Breast epithelium (tissue), 4 donors: ENCODE data around the gene GLI3. TPM values are rescaled to one million over a fixed set of nuclear protein-coding genes. Genes with fewer than 3 reads are reported as not detected.
A peak's percentile ranks its signal among the peaks of the same experiment; 100 is the strongest.

Experiments
- DNase-seq, 2 donors: peaks; one replicate each; pipeline ENCODE4 v3.0.0-alpha.2; 2019; ENCODE audit warnings: low spot score in 2 of 2
- H3K27ac ChIP-seq, 2 donors: fragments of 200-600 bp; sonication (generic) in 1 of 2; one replicate each; pipeline ENCODE4 v1.5.1; 2016 to 2019; ENCODE audit warnings: mild to moderate bottlenecking in 1 of 2
- H3K27me3 ChIP-seq, 2 donors: fragments of 200-600 bp; sonication (generic) in 1 of 2; one replicate each; pipeline versions ENCODE4 v1.5.1 to v1.6.0; 2017 to 2019; ENCODE audit warnings: control low read depth in 1 of 2, mild to moderate bottlenecking in 1 of 2
- H3K36me3 ChIP-seq: fragments of 200-600 bp; one replicate; pipeline ENCODE4 v1.5.1; 2019
- H3K4me1 ChIP-seq, 2 donors: fragments of 200-600 bp; sonication (generic); one replicate each; pipeline ENCODE4 v1.5.1; 2016 to 2019; ENCODE audit warnings: control low read depth in 1 of 2
- H3K4me3 ChIP-seq, 3 donors: fragments of 200-600 bp; sonication (generic); 1 replicate in 2 of 3; 2 replicates in 1 of 3; pipeline ENCODE4 v1.5.1; 2016 to 2019; ENCODE audit warnings: mild to moderate bottlenecking in 3 of 3, moderate library complexity in 2 of 3
- H3K9me3 ChIP-seq, 2 donors: fragments of 200-600 bp; sonication (generic) in 1 of 2; one replicate each; pipeline ENCODE4 v1.5.1; 2016 to 2019; ENCODE audit warnings: control low read depth in 1 of 2
- CTCF ChIP-seq, 3 donors: fragments of 450-650 bp; IDR thresholded peaks; one replicate each; pipeline ENCODE4 v1.5.1; 2016 to 2017; ENCODE audit warnings: antibody characterized with exemption in 3 of 3, mild to moderate bottlenecking in 3 of 3, moderate library complexity in 3 of 3
- POLR2A ChIP-seq: fragments of 450-650 bp; IDR thresholded peaks from one replicate; pipeline ENCODE4 v1.6.1; 2016; ENCODE audit warnings: antibody characterized with exemption, mild to moderate bottlenecking, moderate library complexity
- POLR2AphosphoS5 ChIP-seq, 3 donors: sonication (generic); formaldehyde crosslinking; IDR thresholded peaks; one replicate each; pipeline ENCODE4 v1.6.1; 2017; ENCODE audit warnings: antibody characterized with exemption in 3 of 3
- intact Hi-C: fragments of 100-400 bp; cut with DNase I; formaldehyde crosslinking; loops from one replicate; pipeline ENCODE4 v1.15.1; 2023; ENCODE audit warnings: low total_unique reads
- total RNA-seq, 3 donors: library from RNA; depleted of rRNA; stranded (reverse); fragments of >200 nt; gene quantifications; one replicate each; pipeline ENCODE4 v1.1.0, GENCODE V29; 2016

The GLI3 gene
- total RNA-seq, 3 donors from 2014 or later: 10.2 to 29.9 (median 22.6) TPM

- Histone ChIP-seq H3K27ac (no peak overlapping the region), H3K4me1 (no peaks in the 10 kb centered on the region), H3K9me3 (no peaks in the 10 kb centered on the region), H3K27me3 (no peaks in the 10 kb centered on the region), H3K4me3 (no peak overlapping the region), H3K36me3 (no peaks in the 10 kb centered on the region)
- DNase-seq: no peak
- intact Hi-C loops: no loop called here
- TF ChIP-seq POLR2A: no peak
- TF ChIP-seq POLR2AphosphoS5 (IDR thresholded peaks at IDR 0.05): no peak
- TF ChIP-seq CTCF (IDR thresholded peaks at IDR 0.05): no peak
These were observed 36.0 kb upstream of the GLI3 start for GRCh38 chr7:42272793-42273665.

DNA sequence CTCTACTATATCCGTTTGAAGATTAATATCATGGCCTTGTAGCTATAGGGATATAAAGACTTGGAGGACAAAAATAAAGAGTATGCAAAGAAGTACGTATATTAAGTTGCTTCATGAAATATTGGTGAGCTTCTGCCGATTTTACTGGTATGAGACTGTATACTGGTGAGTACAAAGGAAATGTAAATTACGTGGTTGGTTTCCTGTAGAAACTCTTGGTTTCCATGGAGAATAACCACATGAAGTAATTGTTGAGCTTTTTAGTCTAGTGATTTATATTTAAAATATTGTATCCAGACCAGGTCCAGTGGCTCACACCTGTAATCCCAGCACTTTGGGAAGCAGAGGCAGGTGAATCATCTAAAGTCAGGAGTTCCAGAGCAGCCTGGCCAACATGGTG lies 32.2 kb upstream of the GLI3 start:
- H3K36me3 ChIP-seq: no peaks in the 10 kb centered on the region
- TF ChIP-seq POLR2AphosphoS5 (IDR thresholded peaks at IDR 0.05) (no peak), CTCF (IDR thresholded peaks at IDR 0.05) (no peak), POLR2A (no peak)
- no peaks in the 10 kb centered on the region for H3K4me1 ChIP-seq

DNA sequence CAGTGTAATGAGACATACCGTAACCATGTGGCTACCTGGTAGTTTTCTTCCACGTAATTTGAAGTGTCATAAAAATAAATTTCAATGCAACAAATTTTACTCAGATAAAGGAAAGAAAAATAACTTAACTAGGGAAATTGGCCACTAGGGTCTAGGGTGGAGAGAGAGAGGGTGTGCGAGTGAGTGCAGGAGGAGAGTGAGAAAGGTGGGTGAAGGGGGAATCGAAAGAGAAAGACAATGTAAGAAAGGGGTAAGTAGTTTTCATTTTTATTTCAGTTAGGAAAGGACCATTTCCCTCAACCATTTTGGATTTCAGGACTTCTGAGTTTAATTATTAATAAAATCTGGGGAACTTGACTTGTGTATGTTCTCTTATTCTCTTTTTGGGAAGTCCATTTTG lies 27.7 kb upstream of the GLI3 start:
- no peaks in the 10 kb centered on the region for H3K9me3 ChIP-seq
- no peaks in the 10 kb centered on the region for H3K4me1 ChIP-seq
- no peak overlapping the region for H3K4me3 ChIP-seq
- intact Hi-C loops: no loop called here
- H3K36me3 ChIP-seq: no peaks in the 10 kb centered on the region
- no peak overlapping the region for H3K27ac ChIP-seq
- TF ChIP-seq POLR2AphosphoS5 (IDR thresholded peaks at IDR 0.05) (no peak), POLR2A (no peak), CTCF (IDR thresholded peaks at IDR 0.05) (no peak)
- H3K27me3 ChIP-seq: no peaks in the 10 kb centered on the region
- DNase-seq: no peak

More for the DNA sequence above, 32.2 kb upstream of the GLI3 start:
- H3K4me3 ChIP-seq: no peak overlapping the region
- no peak for DNase-seq
- H3K27me3 ChIP-seq: no peaks in the 10 kb centered on the region
- H3K27ac ChIP-seq: no peak overlapping the region
- intact Hi-C loops: no loop called here
- H3K9me3 ChIP-seq: no peaks in the 10 kb centered on the region

GRCh38 chr7:42263971-42264370 lies 27.0 kb upstream of the GLI3 start:
- intact Hi-C loops: no loop called here
- H3K36me3 ChIP-seq: no peaks in the 10 kb centered on the region

DNA sequence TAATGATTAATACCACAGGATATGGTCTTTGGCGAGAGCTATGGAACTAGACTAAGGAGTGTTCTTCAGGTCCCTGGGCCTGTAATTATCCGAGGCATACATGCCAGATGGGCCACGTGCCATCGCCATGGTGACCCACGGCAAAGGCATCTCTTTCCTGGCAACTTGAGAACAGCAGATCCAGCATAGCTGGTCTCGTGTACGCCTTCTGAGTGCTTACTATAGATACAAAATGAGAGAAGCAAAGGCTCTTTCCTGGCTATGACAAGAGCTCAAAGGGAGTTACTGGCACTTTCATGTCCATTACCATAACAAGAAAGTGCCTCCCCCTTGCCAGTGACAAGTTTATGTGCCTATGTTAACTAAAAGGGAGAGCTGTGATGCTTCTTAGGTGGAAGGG lies 26.0 kb upstream of the GLI3 start:
- peak in 1 of 2 donors; percentile 79 for DNase-seq
- Histone ChIP-seq H3K9me3 (no peaks in the 10 kb centered on the region), H3K4me3 (no peak overlapping the region), H3K36me3 (no peaks in the 10 kb centered on the region), H3K4me1 (no peaks in the 10 kb centered on the region), H3K27ac (no peak overlapping the region), H3K27me3 (no peaks in the 10 kb centered on the region)
- TF ChIP-seq CTCF (IDR thresholded peaks at IDR 0.05) (no peak), POLR2AphosphoS5 (IDR thresholded peaks at IDR 0.05) (no peak), POLR2A (no peak)
- intact Hi-C loops: no loop called here

More at GRCh38 chr7:42263971-42264370, 27.0 kb upstream of the GLI3 start:
- no peak for TF ChIP-seq POLR2A
- Histone ChIP-seq H3K9me3 (no peaks in the 10 kb centered on the region), H3K27ac (no peak overlapping the region), H3K27me3 (no peaks in the 10 kb centered on the region), H3K4me1 (no peaks in the 10 kb centered on the region), H3K4me3 (no peak overlapping the region)
- DNase-seq: no peak
